ENCODE data around the gene ACTN4.

Gene ACTN4

DNA sequence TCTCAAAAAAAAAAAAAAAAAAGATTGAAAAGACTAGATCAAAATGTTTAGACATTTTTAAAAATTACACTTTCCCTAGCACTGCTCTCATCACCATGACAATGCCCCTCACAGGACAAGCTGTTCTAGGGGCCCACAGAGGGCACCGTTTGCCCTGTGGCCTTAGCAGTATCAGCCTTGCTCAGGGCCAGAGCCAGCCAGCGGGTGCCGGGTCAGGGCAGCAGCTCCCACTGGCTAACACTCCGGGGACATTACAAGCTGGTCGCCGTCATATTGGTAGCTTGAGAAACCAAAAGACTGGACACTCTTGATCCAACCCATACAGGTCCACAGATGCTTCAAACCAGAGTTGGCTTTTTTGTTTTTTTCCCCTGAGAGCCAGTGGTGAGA, 78.8 kb downstream of the ACTN4 start:
- no peak for DNase-seq

GRCh38 chr19:38726761-38727301, 79.4 kb downstream of the ACTN4 start:
- DNase-seq: no peak

DNA sequence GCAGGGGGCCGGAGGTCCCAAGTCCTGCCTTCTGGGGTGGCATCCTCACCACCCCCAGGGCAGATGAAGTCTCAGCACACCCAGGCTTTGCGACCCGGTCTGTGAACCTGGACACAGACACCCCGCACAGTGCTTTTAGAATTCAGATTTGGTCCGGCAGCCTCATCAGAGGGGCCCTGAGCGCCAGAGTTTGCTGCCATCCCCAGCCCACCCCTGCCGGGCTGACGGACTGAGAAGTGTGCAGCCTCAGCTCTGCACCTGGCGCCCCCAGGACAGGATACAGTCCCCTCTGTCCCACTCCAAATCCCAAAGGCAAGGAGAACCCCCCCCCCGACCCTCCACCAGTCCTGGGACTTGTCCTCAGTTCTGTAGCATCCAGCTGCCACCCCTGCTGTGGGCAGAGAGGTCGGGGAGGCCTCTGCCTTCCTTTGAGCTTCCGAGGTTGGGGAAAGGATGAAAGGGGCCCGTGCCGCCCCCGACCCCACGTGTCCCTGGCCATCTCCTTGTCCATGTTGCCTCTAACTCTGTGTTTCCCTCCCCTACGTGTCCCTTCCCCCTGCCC, 79.9 kb downstream of the ACTN4 start:
- no peak for DNase-seq

DNA sequence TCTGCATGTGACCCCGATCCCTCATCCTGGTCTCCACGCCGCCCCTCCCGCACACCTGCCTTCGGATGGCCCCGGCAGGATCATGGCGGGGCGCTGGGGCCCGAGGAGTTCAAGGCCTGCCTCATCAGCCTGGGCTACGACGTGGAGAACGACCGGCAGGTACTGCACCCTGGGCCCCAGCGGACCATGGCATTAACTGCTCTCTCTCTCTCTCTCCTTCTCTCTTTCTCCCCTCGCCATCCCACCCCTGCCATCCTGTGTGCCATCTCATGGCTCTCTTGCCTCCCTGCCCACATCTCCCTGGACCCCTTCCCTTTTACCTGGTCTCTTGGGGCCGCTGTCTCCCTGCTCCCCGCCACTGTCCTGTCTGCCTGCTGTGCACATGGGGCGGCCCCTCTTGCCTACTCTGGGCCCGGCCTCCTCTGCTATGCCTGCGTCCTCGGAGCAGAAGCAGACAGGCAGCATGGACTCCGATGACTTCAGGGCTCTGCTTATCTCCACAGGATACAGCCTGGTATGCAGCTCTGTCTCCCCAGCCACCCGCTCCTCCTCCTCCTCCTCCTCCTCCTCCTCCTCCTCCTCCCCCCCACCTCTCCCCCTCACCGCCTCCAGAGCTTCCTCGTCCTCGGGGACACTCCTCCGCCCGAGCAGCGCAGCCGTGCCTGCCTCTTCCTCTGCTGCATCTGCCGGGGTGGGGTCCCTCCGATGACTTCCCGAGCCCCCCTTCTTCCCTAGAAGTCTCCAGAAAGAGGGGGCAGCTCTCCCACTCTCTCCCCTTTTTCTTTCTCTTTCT, 80.6 kb downstream of the ACTN4 start:
- no peak for DNase-seq

DNA sequence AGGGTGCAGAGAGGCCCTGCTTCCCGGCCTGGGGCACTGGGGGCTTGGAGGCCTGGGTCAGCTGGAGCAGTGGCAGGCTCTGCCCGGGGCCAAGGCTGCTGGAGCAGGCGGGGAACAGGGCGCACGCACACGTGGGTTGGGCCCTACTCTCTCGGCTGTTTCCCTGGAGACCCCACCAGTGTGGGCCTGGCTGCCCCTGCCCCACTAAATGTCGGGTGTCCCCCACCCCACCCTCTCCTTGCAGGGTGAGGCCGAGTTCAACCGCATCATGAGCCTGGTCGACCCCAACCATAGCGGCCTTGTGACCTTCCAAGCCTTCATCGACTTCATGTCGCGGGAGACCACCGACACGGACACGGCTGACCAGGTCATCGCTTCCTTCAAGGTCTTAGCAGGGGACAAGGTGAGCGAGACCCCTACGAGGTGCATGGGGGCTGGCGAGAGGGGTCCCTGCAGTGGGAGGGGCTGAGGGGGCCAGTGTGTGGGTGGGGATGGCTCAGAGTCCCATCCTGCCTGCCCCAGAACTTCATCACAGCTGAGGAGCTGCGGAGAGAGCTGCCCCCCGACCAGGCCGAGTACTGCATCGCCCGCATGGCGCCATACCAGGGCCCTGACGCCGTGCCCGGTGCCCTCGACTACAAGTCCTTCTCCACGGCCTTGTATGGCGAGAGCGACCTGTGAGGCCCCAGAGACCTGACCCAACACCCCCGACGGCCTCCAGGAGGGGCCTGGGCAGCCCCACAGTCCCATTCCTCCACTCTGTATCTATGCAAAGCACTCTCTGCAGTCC, 81.5 kb downstream of the ACTN4 start:
- DNase-seq: no peak

GRCh38 chr19:38729653-38730469, 82.4 kb downstream of the ACTN4 start:
- DNase-seq: peak; percentile 70

DNA sequence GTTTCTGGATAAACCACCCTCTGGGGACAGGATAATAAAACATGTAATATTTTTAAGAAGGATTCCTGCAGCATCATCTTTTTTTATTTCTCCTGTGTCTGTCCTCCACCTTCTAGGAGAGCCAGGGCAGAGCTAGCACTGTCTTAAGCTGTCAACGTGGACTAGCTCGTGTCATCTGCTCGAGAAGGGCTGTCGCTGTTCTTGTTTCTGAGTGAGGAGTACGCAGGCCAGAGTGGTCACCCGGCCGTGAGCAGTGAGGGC, 83.0 kb downstream of the ACTN4 start:
- no peak for DNase-seq

DNA sequence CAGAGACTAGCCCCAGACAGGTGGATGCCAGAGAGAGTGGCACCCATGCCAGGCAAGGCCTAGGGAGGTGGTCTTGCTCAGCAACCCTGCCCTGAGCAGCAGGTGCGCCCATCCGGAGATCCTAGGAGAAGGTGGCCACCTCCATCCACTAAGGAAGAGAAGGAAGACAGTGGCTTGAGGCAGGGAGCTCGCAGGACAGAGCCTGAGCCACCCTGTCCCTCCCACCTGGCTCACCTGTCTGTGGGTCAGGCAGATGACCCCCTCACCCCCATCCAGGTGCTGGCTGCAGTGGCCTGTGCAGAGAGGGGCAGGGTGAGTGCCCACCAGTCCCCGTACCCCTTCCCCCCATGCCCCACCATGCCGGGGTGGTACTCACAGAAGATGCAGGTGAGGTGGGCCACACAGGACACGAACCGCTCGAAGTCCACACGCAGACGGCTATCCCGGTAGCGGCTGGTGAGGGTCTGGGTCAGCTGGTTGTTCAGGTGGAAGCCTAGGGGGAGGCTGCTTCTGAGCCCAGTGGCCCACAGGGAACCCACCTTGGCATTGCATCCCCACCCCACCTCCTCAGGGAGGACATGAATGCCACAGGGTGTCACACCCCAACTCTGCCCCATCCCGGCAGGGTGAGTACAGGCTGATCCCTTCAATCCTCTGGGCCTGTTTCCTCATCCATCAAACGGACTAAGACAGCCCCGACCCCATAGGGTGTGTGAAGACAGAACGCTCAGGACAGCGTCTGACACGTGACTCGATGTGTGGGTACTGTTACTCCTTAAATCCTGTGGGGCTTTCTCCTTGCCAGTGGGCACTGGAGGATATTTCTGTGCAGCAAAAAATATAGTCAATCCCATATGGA, 83.5 kb downstream of the ACTN4 start:
- no peak for DNase-seq

GRCh38 chr19:38731654-38732301, 84.3 kb downstream of the ACTN4 start:
- no peak for DNase-seq

GRCh38 chr19:38733241-38733492, 85.7 kb downstream of the ACTN4 start:
- DNase-seq: no peak

DNA sequence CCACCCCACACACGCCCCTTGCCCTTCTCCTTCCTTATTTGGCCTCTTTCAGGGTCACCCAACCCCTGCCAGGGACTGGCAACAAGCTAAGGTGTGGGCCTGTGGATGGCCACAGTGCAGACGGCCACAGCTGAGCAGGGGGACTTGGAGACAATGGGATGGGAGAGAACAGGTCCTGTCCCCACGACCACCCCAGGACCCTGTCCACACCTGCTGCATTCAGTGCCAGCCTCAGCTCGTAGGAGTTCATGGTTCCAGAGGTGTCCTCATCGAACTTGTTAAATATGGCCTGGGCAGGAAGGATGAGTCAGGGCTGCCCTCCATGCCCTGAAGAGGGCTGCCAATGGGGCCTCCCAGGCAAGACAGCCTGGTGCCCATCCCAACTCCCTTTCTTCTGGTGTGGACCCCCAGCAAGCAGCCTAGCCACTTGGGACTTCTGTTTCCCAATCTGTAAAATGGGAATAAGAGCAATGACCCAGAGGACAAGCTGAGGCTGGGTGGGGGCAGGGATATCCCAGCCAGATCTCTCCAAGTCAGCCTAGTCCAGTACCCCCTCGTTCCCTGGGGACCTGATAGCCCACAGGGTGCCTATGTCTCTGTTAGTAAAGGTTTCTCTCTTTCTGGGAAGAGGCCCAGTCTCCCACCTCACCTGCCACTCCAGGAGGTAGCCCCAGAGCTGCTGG, 86.2 kb downstream of the ACTN4 start:
- no peak for DNase-seq

GRCh38 chr19:38734176-38734425, 86.7 kb downstream of the ACTN4 start:
- DNase-seq: no peak

DNA sequence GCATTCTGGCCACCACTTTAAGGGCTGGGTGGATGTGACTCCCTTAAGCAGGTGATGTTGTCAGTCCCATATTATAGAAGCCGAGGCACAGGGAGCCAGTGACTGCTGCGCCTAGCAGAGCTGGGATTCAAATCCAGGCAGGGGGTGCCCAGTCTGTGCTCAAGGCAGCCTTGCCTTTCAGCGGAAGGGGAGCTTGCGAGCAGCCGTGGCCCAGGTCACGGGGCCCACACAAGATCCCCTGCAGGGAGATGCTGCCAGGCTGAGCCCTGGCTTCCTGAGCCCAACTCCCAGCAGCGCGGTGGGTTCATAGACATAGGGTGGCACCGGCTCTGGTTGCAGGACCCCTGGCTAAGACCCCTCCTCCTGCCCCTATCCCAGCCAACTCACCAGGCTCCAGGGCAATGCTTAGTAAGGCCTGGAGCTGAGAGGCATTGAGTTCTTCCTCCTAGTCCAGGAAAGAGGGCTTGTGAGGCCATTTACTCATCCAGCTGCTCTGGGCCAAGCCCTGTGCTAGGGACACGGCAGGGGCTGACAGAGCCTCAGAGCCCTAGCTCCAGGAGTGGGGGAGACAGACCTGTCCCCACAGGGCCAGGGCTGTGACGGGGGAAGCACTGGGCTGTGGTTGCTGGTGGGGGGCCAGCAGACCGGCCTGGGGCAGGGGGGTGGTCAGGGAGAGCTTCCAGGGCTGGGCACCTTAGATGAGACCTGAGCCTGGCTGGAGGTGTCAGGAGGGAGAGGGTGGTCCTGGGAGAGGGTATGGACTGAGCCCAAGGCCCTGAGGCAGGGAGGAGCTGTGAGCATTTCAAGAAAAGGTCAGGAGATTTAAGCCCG, 87.2 kb downstream of the ACTN4 start:
- DNase-seq: no peak

DNA sequence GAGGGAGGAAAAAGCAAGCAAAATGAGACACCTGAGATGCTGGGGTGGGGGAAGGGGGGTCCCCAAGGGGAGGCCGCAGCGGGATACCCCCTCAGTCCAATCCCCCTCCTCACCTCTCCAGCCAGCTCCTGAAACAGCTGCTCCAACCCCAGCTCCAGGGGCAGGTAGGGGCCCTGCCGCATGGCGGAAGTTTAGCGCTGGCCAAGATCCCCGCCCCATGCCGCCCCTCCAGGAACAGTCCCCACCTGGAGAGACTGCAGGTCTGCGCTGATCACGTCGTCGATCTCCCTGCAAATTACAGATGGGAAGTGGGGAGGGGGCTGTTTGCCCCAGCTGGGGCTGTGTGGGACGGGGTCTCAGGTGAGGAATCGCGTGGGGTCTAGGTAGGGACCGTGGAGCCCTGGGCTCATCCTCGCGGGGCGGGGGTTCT, 87.8 kb downstream of the ACTN4 start:
- peak; percentile 44 for DNase-seq

DNA sequence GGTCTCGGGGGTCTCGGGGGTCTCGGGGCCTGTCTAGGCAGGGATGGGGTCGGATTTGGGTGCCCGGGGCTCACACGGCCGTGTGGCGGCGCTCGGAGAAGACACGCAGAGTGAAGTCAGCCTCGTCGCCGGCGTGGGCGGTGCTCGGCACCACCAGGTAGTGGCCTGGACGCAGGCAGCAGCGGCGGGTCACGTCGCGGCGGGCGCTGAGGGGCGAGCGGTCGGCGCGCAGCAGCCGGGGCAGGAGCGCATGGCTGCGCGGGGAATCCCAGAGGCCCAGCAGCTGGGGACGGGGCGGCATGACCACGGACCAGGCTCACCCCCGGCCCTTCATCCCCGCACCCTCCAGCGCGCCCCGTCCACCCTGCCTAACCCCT, 88.6 kb downstream of the ACTN4 start:
- DNase-seq: peak; percentile 54

DNA sequence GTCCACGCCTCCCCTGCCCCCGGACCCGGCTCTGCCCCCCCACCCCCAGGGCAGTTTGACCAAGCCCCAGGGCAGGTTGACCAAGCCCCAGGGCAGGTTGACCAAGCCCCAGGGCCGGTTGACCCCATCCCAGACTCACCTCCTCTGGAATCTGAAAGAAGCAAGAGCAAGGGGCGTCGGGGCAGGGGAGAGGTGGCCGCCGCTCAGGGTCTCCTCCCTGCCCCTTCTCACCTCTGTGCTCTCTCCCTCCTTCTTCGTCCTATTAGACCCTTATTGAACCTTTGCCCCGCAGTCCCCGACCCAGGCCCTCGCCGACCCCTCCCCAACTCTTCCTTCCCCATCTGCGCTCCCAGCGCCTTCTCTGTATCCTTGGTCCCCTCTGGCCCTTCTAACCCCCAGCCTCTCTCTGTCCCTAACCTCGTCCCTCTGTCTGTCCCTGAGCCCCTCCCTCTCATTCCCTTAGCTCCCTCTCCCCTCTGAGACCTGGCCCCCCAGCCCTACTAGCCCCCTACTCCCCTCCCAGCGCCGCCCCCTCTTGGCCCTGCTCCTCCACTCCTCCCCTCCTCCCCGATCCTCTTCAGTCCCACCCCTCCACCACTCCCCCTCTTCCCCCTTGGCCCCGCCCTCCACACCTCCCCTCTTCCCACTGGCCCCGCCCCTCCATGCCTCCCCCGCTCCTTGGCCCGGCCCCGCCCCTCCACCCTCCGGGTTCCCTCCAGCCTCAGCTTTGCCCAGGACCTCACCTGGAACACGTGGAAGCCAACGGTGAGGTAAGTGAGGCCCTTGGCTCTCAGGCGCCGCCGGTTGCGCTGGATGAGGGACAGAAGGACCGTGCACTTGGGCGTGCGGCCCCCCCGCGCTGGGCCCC, 89.2 kb downstream of the ACTN4 start:
- DNase-seq: peak; percentile 51

DNA sequence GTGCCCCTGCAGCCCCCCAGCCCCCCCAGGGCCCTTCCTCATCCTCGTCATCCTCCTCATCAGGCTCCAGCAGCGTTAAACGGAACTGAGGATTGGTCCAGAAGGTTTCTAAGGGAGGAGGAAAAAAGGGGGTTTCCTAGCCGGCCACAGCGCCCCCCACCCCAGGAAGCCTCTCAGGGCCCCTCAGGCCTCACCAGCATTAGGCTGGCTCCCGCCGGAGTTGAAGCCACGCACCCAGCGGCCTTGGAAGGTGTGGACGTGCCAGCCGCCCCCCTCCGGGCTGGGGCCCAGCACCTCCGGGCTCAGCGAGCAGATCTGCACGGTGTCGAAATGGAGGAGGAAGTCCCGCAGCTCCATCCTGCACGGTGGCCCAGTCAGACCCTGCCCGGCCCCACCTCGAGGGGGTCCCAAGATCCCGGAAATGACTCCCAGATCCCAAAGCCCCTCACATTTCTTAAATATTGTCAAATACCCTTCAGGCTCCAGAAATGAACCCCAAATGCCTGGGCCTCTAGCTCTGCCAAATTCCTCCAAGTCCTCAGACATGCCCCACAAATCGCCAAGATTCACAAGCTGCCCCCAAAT, 89.9 kb downstream of the ACTN4 start:
- DNase-seq: no peak

DNA sequence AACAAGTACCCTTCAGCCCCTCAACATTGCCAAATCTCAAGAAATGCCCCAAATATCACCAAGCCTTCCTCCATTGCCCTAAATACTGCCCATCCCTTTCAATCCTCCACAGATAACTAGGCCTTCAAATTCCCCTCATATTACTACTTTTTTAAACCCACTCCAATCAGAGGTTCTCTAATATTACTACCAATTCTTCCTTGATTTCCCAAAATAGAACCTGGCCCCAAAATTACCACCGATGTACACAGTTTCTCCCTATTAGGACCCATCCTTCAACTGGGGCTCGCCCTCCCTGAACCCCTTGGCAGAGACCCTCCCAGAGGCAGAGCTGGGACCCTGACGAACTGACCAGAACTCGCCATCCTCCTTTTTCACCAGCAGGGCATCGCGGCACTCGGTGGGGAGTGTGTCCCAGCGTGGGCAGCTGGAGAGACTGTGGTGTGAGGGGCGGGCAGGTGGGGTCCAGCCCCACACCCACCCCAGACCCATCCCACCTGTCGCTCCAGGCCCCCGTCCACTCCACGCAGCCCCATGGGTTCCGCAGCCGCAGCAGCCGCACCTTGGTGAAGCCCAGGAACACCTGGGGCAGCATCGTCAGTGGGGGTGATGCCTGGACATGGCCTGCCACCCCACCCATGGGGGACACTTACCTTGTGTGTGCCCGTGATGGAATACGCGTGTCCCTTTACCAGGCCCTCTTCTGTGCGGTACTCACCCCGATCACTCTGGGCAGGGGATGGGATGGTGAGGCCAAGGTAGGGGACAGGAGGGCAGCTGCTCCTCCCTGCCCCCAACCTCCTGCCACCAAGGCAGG, 90.7 kb downstream of the ACTN4 start:
- DNase-seq: no peak
